ENCODE data around the gene TPSG1. TPM values are rescaled to one million over a fixed set of nuclear protein-coding genes. Genes with fewer than 3 reads are reported as not detected.

TPSG1 gene
- total RNA-seq, 1 experiment from 2014 or later = not detected

DNA sequence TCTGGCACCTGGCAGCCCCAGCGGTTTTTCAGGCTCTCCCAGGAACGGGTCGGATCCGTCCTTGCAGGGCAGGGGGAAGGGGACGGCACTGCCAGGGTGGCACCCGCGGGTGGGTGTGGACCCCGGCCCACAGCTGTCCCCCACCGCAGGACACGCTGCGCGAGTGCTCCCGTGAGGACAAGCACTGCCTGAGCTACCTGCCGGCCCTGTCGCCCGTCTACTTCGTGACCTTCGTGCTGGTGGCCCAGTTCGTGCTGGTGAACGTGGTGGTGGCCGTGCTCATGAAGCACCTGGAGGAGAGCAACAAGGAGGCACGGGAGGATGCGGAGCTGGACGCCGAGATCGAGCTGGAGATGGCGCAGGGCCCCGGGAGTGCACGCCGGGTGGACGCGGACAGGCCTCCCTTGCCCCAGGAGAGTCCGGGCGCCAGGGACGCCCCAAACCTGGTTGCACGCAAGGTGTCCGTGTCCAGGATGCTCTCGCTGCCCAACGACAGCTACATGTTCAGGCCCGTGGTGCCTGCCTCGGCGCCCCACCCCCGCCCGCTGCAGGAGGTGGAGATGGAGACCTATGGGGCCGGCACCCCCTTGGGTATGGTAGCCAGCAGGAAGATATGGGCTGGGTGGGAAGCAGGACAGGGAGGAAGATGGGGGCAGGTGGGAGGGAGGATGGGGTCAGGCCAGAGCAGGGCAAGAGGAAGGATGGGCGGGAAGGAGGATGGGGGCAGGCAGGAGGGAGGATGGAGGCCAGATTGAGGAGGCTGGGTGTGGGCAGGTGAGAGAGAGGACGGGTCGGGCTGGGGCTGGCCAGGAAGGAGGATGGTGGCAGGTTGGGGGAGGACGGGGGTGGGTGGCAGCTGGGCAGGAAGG lies 6.8 kb downstream of the TPSG1 start:
- DNase-seq (ENCODE audit: low read depth, low spot score) = no peak
- RAD21 ChIA-PET (ENCODE audit: low non-redundant PET in 1 of 2, low total read pairs in 2 of 2, uncharacterized antibody in 2 of 2, unreplicated experiment in 2 of 2) = no interaction called here
- Histone ChIP-seq H3K9me2 (ENCODE audit: insufficient read depth) (no peaks in the 10 kb centered on the region), H3K27ac (ENCODE audit: low read depth, low read length) (no peak overlapping the region), H3K36me3 (ENCODE audit: control insufficient read depth in 1 of 2, insufficient read depth in 2 of 2, low read length in 2 of 2) (no peaks in the 10 kb centered on the region; a peak in 1 of 4 replicates), H2AFZ (ENCODE audit: low read depth, low read length, poor library complexity, severe bottlenecking) (no peak overlapping the region), H3K4me3 (replicated peaks in 1 of 2; ENCODE audit: low read depth in 1 of 2, low read length in 2 of 2) (no peak overlapping the region), H3K27me3 (ENCODE audit: insufficient read depth, low read length) (no peaks in the 10 kb centered on the region), H4K20me1 (ENCODE audit: insufficient read depth) (no peaks in the 10 kb centered on the region), H3K4me2 (ENCODE audit: low read length) (no peak overlapping the region), H3K4me1 (ENCODE audit: control insufficient read depth in 1 of 2, insufficient read depth in 2 of 2, low read length in 2 of 2) (no peaks in the 10 kb centered on the region), H3K9ac (ENCODE audit: low read length) (no peak overlapping the region), H3K79me2 (ENCODE audit: insufficient read depth, low read length) (no peaks in the 10 kb centered on the region), H3K9me3 (ENCODE audit: control insufficient read depth in 1 of 2, insufficient read depth in 1 of 2, low read depth in 1 of 2, low read length in 2 of 2) (no peaks in the 10 kb centered on the region)
- no TSS peak for BruUV-seq (replicated peaks)
- POLR2A ChIA-PET = interaction anchor here (0.7 kb wide), 1 partner anchor 26 kb away, joined by 3 read pairs; no protein-coding TSS in a partner anchor
- intact Hi-C loops (cut with micrococcal nuclease) = no loop called here
- ATAC-seq = no peak
- TF ChIP-seq CBX3 (IDR thresholded peaks at IDR 0.05; ENCODE audit: low read depth) (no peak), ZFX (IDR thresholded peaks at IDR 0.05) (no peak)
- CTCF ChIA-PET = no interaction called here

DNA sequence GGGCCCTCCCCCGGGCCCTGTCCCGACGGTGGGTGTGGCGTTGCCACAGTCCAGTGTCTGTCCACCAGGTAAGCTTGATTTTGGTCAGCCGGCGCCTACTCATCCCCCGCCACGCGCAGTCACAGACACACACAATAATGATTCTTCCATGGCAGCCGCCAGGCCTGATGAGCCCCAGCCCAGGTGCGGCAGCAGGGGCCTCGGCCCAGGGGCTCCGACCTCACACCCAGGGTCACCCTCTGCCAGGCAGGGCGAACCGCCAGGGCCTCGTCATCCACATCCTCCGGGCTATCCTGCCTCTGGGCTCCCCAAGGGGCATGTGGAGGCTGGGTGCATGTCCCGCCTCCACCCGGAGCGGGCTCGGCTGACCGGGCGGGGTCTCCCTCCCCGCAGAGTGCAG lies 7.5 kb downstream of the TPSG1 start:
- Histone ChIP-seq H3K9ac (ENCODE audit: low read length) (no peak overlapping the region), H4K20me1 (ENCODE audit: insufficient read depth) (no peaks in the 10 kb centered on the region), H3K27ac (ENCODE audit: low read depth, low read length) (no peak overlapping the region), H3K9me3 (ENCODE audit: control insufficient read depth in 1 of 2, insufficient read depth in 1 of 2, low read depth in 1 of 2, low read length in 2 of 2) (no peaks in the 10 kb centered on the region), H3K9me2 (ENCODE audit: insufficient read depth) (no peaks in the 10 kb centered on the region), H3K4me2 (ENCODE audit: low read length) (no peak overlapping the region), H3K4me1 (ENCODE audit: control insufficient read depth in 1 of 2, insufficient read depth in 2 of 2, low read length in 2 of 2) (no peaks in the 10 kb centered on the region), H3K79me2 (ENCODE audit: insufficient read depth, low read length) (no peaks in the 10 kb centered on the region), H2AFZ (ENCODE audit: low read depth, low read length, poor library complexity, severe bottlenecking) (no peak overlapping the region), H3K36me3 (ENCODE audit: control insufficient read depth in 1 of 2, insufficient read depth in 2 of 2, low read length in 2 of 2) (no peaks in the 10 kb centered on the region; a peak in 1 of 4 replicates), H3K27me3 (ENCODE audit: insufficient read depth, low read length) (no peaks in the 10 kb centered on the region), H3K4me3 (replicated peaks in 1 of 2; ENCODE audit: low read depth in 1 of 2, low read length in 2 of 2) (no peak overlapping the region)
- DNase-seq (ENCODE audit: low read depth, low spot score) (no peak), ATAC-seq (no peak)
- intact Hi-C loops (cut with micrococcal nuclease) = no loop called here
- ChIA-PET POLR2A (no interaction called here), CTCF (no interaction called here), RAD21 (ENCODE audit: low non-redundant PET in 1 of 2, low total read pairs in 2 of 2, uncharacterized antibody in 2 of 2, unreplicated experiment in 2 of 2) (no interaction called here)
- BruUV-seq (replicated peaks) = no TSS peak
- TF ChIP-seq TCF7L2 (IDR thresholded peaks at IDR 0.05; ENCODE audit: borderline replicate concordance, extremely low read depth, insufficient read depth, insufficient read length) (no peak), EGR1 (IDR thresholded peaks at IDR 0.05; ENCODE audit: low read depth) (no peak), EZH2 (IDR thresholded peaks at IDR 0.05) (no peak), POLR2A (IDR thresholded peaks at IDR 0.05; ENCODE audit: borderline replicate concordance, extremely low read depth, insufficient read depth, insufficient read length) (no peak), POLR2AphosphoS5 (IDR thresholded peaks at IDR 0.05; ENCODE audit: low read depth, low read length) (no peak), YY1 (IDR thresholded peaks at IDR 0.05; ENCODE audit: extremely low read depth, insufficient replicate concordance, low read depth, low read length) (no peak), CEBPB (IDR thresholded peaks at IDR 0.05; ENCODE audit: low read depth) (no peak), SRF (IDR thresholded peaks at IDR 0.05; ENCODE audit: low read depth) (no peak), JUND (IDR thresholded peaks at IDR 0.05) (no peak), ELF1 (IDR thresholded peaks at IDR 0.05; ENCODE audit: borderline replicate concordance, low read depth) (no peak), SIN3A (IDR thresholded peaks at IDR 0.05; ENCODE audit: low read depth) (no peak), FOSL1 (IDR thresholded peaks at IDR 0.05; ENCODE audit: low read depth) (no peak)
- TF ChIP-seq, protein P1, sequence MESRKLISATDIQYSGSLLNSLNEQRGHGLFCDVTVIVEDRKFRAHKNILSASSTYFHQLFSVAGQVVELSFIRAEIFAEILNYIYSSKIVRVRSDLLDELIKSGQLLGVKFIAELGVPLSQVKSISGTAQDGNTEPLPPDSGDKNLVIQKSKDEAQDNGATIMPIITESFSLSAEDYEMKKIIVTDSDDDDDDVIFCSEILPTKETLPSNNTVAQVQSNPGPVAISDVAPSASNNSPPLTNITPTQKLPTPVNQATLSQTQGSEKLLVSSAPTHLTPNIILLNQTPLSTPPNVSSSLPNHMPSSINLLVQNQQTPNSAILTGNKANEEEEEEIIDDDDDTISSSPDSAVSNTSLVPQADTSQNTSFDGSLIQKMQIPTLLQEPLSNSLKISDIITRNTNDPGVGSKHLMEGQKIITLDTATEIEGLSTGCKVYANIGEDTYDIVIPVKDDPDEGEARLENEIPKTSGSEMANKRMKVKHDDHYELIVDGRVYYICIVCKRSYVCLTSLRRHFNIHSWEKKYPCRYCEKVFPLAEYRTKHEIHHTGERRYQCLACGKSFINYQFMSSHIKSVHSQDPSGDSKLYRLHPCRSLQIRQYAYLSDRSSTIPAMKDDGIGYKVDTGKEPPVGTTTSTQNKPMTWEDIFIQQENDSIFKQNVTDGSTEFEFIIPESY (IDR thresholded peaks at IDR 0.05; ENCODE audit: extremely low read depth, insufficient replicate concordance, low read length) = no peak
- TF ChIP-seq, protein P2, sequence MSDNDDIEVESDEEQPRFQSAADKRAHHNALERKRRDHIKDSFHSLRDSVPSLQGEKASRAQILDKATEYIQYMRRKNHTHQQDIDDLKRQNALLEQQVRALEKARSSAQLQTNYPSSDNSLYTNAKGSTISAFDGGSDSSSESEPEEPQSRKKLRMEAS (IDR thresholded peaks at IDR 0.05) = no peak
